Caco-2 (cell line): ENCODE data around the gene TNFAIP1. TPM values are rescaled to one million over a fixed set of nuclear protein-coding genes. Genes with fewer than 3 reads are reported as not detected.

Experiments
- BruUV-seq: library from RNA; stranded (reverse); fragments of 400-500 nt; replicated peaks from 2 replicates; lab custom pipeline; 2021; lab: Mats Ljungman, UMichigan
- CTCF ChIA-PET: fragments of 300-600 bp; sonication (Branson Sonifier 250); formaldehyde crosslinking; loops from one replicate; lab custom pipeline; 2022; ENCODE audit warnings: antibody characterized with exemption; lab: Charles Lee
- POLR2A ChIA-PET: fragments of 300-600 bp; sonication (Branson Sonifier 250); formaldehyde crosslinking; loops from one replicate; lab custom pipeline; 2022; ENCODE audit warnings: antibody characterized with exemption; lab: Charles Lee
- DNase-seq, 2 experiments: peaks; one replicate each; pipeline versions ENCODE4 v3.0.0 to v3.0.0-alpha.2; 2020 to 2022
- H3K27me3 ChIP-seq: replicated peaks from 2 replicates; pipeline ENCODE4 v1.6.0; 2011; ENCODE audit warnings: low read length; ENCODE audit not compliant: control insufficient read depth, insufficient read depth
- H3K36me3 ChIP-seq: 2 replicates; pipeline ENCODE4 v1.5.1; 2011; ENCODE audit warnings: low read length; ENCODE audit not compliant: control insufficient read depth, insufficient read depth
- H3K4me1 ChIP-seq: fragments of 250-450 bp; sonication (Bioruptor Pico); 2 replicates; pipeline ENCODE4 v1.5.1; 2020; ENCODE audit warnings: mild to moderate bottlenecking
- H3K4me3 ChIP-seq: 2 replicates; pipeline ENCODE4 v1.5.1; 2011; ENCODE audit warnings: low read depth, mild to moderate bottlenecking, control low read depth, low read length
- H3K9me3 ChIP-seq: fragments of 250-450 bp; sonication (Bioruptor Pico); 2 replicates; pipeline ENCODE4 v1.5.1; 2020; ENCODE audit warnings: mild to moderate bottlenecking, moderate library complexity
- H3K27ac Mint-ChIP-seq: one replicate; pipeline ENCODE4 v1.8.0; 2022; ENCODE audit warnings: mixed read lengths; ENCODE audit not compliant: unreplicated experiment
- H3K27me3 Mint-ChIP-seq: one replicate; pipeline ENCODE4 v1.8.0; 2022; ENCODE audit warnings: mixed read lengths; ENCODE audit not compliant: insufficient read depth, unreplicated experiment
- H3K36me3 Mint-ChIP-seq: one replicate; pipeline ENCODE4 v1.8.0; 2022; ENCODE audit warnings: mild to moderate bottlenecking, mixed read lengths; ENCODE audit not compliant: insufficient read depth, unreplicated experiment
- H3K4me1 Mint-ChIP-seq: one replicate; pipeline ENCODE4 v1.8.0; 2022; ENCODE audit warnings: low read depth, mixed read lengths; ENCODE audit not compliant: unreplicated experiment
- H3K4me3 Mint-ChIP-seq: one replicate; pipeline ENCODE4 v1.8.0; 2022; ENCODE audit warnings: mild to moderate bottlenecking, moderate library complexity, mixed read lengths; ENCODE audit not compliant: unreplicated experiment
- H3K9me3 Mint-ChIP-seq: one replicate; pipeline ENCODE4 v1.8.0; 2022; ENCODE audit warnings: mixed read lengths; ENCODE audit not compliant: unreplicated experiment
- CTCF ChIP-seq, 2 experiments: fragments of 200-600 bp in 1 of 2; IDR thresholded peaks; 1 replicate in 1 of 2; 2 replicates in 1 of 2; pipeline versions ENCODE4 v1.5.1 to v1.8.0; 2011 to 2022; ENCODE audit warnings: antibody characterized with exemption in 1 of 2, control low read depth in 1 of 2, inconsistent platforms in 1 of 2, low read depth in 1 of 2, low read length in 1 of 2, mild to moderate bottlenecking in 1 of 2, moderate library complexity in 1 of 2; ENCODE audit not compliant: insufficient read depth in 1 of 2, severe bottlenecking in 1 of 2, unreplicated experiment in 1 of 2
- intact Hi-C: fragments of 100-400 bp; cut with micrococcal nuclease; formaldehyde crosslinking; loops from one replicate; pipeline ENCODE4 v1.10.0; 2022; ENCODE audit not compliant: unreplicated experiment
- total RNA-seq: library from RNA; stranded (reverse); gene quantifications from 2 replicates; pipeline ENCODE4 v1.2.3, GENCODE V29; 2022

The TNFAIP1 gene
- total RNA-seq, 1 experiment from 2014 or later: 105 TPM

GRCh38 chr17:28313841-28314240 is 21.7 kb upstream of the TNFAIP1 start:
- Mint-ChIP-seq H3K36me3 (peaks cover 3% of the 10 kb centered on the region), H3K9me3 (no peaks in the 10 kb centered on the region), H3K4me1 (peaks cover 22% of the 10 kb centered on the region), H3K27ac (no peak overlapping the region), H3K4me3 (no peak overlapping the region), H3K27me3 (no peaks in the 10 kb centered on the region)
- no peaks in the 10 kb centered on the region for H3K27me3 ChIP-seq
- H3K9me3 ChIP-seq: no peaks in the 10 kb centered on the region
- no peak overlapping the region for H3K4me3 ChIP-seq
- DNase-seq: no peak
- BruUV-seq: no TSS peak
- intact Hi-C loops: no loop called here
- POLR2A ChIA-PET: no interaction called here
- H3K4me1 ChIP-seq: no peaks in the 10 kb centered on the region
- no peaks in the 10 kb centered on the region for H3K36me3 ChIP-seq
- TF ChIP-seq CTCF (IDR thresholded peaks at IDR 0.05; ENCODE audit: insufficient read depth in 1 of 2, low read depth in 1 of 2, low read length in 1 of 2, severe bottlenecking in 1 of 2, unreplicated experiment in 1 of 2): no peak
- CTCF ChIA-PET: interaction anchor here (0.7 kb wide), 1 partner anchor 109 kb away, joined by 3 read pairs; no protein-coding TSS in a partner anchor

GRCh38 chr17:28315846-28316705 is 19.5 kb upstream of the TNFAIP1 start:
- ChIA-PET CTCF (no interaction called here), POLR2A (no interaction called here)
- no peak for TF ChIP-seq CTCF (IDR thresholded peaks at IDR 0.05; ENCODE audit: insufficient read depth in 1 of 2, low read depth in 1 of 2, low read length in 1 of 2, severe bottlenecking in 1 of 2, unreplicated experiment in 1 of 2)
- Mint-ChIP-seq H3K27me3 (no peaks in the 10 kb centered on the region), H3K4me3 (no peak overlapping the region), H3K27ac (no peak overlapping the region), H3K9me3 (no peaks in the 10 kb centered on the region), H3K4me1 (peaks cover 35% of the 10 kb centered on the region), H3K36me3 (peaks cover 17% of the 10 kb centered on the region)
- Histone ChIP-seq H3K9me3 (no peaks in the 10 kb centered on the region), H3K27me3 (no peaks in the 10 kb centered on the region), H3K36me3 (peaks cover 1% of the 10 kb centered on the region; the same call in 1 of the 2 replicates), H3K4me1 (peaks cover 11% of the 10 kb centered on the region), H3K4me3 (no peak overlapping the region)
- intact Hi-C loops: no loop called here
- no TSS peak for BruUV-seq
- DNase-seq: no peak

- H3K27ac Mint-ChIP-seq: peak overlapping the region; percentile 43
- H3K4me3 ChIP-seq: peak overlapping the region; percentile 67
- H3K9me3 ChIP-seq: no peaks in the 10 kb centered on the region
- no peaks in the 10 kb centered on the region for H3K27me3 Mint-ChIP-seq
- peaks cover 16% of the 10 kb centered on the region for H3K4me1 ChIP-seq
- H3K4me3 Mint-ChIP-seq: peak overlapping the region; percentile 76
- intact Hi-C loops: no loop called here
- ChIA-PET CTCF (interaction anchor here (0.6 to 3.5 kb wide), 8 partner anchors 13 to 424 kb away, joined by 3 to 34 read pairs (median 4); partner anchors contain the start of genes IFT20, POLDIP2 and TNFAIP1), POLR2A (interaction anchor here (0.9 to 4.6 kb wide), 5 partner anchors 18 to 428 kb away, joined by 3 to 75 read pairs (median 7); partner anchors contain the start of genes IFT20, POLDIP2 and TNFAIP1)
- TF ChIP-seq CTCF (IDR thresholded peaks at IDR 0.05; ENCODE audit: insufficient read depth in 1 of 2, low read depth in 1 of 2, low read length in 1 of 2, severe bottlenecking in 1 of 2, unreplicated experiment in 1 of 2): no peak
- H3K27me3 ChIP-seq: no peaks in the 10 kb centered on the region
- no peaks in the 10 kb centered on the region for H3K9me3 Mint-ChIP-seq
- H3K4me1 Mint-ChIP-seq: peaks cover 38% of the 10 kb centered on the region
- H3K36me3 ChIP-seq: peaks cover 1% of the 10 kb centered on the region; the same call in 1 of the 2 replicates
- BruUV-seq: no TSS peak
- H3K36me3 Mint-ChIP-seq: peaks cover 26% of the 10 kb centered on the region
- no peak for DNase-seq
Observed at GRCh38 chr17:28317099-28317965, 18.2 kb upstream of the TNFAIP1 start.
